ENCODE data around the gene ALDH3B1.
"Not testable (repeated sequence)": the region's sequence is repeated elsewhere in the genome, so short reads cannot be mapped to it uniquely, and the experiment has no call there.

DNA sequence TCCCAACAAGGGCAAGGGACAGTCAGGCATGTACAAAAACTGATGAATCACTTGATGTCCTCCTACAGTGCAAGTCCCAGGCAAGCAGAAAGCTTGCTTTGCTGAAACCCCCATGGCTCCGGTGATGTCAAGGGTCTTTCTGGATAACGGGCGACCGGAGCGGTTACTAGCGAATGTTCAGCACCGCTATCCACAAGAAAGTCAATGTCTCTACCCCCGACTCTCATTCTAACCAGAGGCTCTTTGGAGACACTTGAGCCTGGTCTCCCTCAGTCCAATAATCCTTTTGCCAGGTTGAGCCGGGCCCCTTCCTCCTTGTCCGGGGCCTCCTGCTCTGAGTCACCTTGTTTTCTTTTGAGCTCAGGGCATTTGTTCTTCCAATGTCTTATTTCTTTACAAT lies 28.9 kb upstream of the ALDH3B1 start:
- TF ChIP-seq, protein P1, sequence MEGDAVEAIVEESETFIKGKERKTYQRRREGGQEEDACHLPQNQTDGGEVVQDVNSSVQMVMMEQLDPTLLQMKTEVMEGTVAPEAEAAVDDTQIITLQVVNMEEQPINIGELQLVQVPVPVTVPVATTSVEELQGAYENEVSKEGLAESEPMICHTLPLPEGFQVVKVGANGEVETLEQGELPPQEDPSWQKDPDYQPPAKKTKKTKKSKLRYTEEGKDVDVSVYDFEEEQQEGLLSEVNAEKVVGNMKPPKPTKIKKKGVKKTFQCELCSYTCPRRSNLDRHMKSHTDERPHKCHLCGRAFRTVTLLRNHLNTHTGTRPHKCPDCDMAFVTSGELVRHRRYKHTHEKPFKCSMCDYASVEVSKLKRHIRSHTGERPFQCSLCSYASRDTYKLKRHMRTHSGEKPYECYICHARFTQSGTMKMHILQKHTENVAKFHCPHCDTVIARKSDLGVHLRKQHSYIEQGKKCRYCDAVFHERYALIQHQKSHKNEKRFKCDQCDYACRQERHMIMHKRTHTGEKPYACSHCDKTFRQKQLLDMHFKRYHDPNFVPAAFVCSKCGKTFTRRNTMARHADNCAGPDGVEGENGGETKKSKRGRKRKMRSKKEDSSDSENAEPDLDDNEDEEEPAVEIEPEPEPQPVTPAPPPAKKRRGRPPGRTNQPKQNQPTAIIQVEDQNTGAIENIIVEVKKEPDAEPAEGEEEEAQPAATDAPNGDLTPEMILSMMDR (IDR thresholded peaks at IDR 0.05; ENCODE audit: low read depth, low read length): not testable (repeated sequence)
- not testable (repeated sequence) for TF ChIP-seq EZH2phosphoT487 (IDR thresholded peaks at IDR 0.05; ENCODE audit: low read depth)
